Epithelial cell of alveolus of lung (primary cell): Measurements from ENCODE around the gene AHCTF1. TPM values are rescaled to one million over a fixed set of nuclear protein-coding genes. Genes with fewer than 3 reads are reported as not detected.

ENCODE experiments used
- total RNA-seq: library from RNA; depleted of rRNA; stranded (reverse); fragments of >200 nt; gene quantifications from 2 replicates; pipeline ENCODE4 v1.2.1, GENCODE V29; 2015

The AHCTF1 gene
- total RNA-seq = 16.7 and 18.1 TPM in 2 replicates

GRCh38 chr1:246931549-246932365, at the start of gene AHCTF1:
Gene AHCTF1 (minus strand): TSS chr1:246931948. CDS start chr1:246918370, 13,578 bp downstream.

Other genes with a start within 250 kb of the AHCTF1 start
- gene SCCPDH, start 207.5 kb downstream of the AHCTF1 start, total RNA-seq = 26.8 and 30.9 TPM in 2 replicates
- 2.0 and 2.5 TPM in 2 replicates for gene ZNF695, start 76.1 kb upstream of the AHCTF1 start, total RNA-seq
- 0.96 and 2.6 TPM in 2 replicates for gene ZNF670, start 146.9 kb upstream of the AHCTF1 start, total RNA-seq
- 4.9 and 14.8 TPM in 2 replicates for gene ZNF669, start 172.4 kb upstream of the AHCTF1 start, total RNA-seq
- 11.4 and 18.7 TPM in 2 replicates for gene ZNF124, start 240.1 kb upstream of the AHCTF1 start, total RNA-seq